ENCODE results near the gene HS3ST5.

Gene HS3ST5

GRCh38 chr6:114042267-114043016 is 300.4 kb downstream of the HS3ST5 start:
- TF ChIP-seq, protein P1, sequence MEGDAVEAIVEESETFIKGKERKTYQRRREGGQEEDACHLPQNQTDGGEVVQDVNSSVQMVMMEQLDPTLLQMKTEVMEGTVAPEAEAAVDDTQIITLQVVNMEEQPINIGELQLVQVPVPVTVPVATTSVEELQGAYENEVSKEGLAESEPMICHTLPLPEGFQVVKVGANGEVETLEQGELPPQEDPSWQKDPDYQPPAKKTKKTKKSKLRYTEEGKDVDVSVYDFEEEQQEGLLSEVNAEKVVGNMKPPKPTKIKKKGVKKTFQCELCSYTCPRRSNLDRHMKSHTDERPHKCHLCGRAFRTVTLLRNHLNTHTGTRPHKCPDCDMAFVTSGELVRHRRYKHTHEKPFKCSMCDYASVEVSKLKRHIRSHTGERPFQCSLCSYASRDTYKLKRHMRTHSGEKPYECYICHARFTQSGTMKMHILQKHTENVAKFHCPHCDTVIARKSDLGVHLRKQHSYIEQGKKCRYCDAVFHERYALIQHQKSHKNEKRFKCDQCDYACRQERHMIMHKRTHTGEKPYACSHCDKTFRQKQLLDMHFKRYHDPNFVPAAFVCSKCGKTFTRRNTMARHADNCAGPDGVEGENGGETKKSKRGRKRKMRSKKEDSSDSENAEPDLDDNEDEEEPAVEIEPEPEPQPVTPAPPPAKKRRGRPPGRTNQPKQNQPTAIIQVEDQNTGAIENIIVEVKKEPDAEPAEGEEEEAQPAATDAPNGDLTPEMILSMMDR (IDR thresholded peaks at IDR 0.05; ENCODE audit: low read depth, low read length, missing control alignments) = no peak
- no peak overlapping the region for H3K4me3 ChIP-seq (replicated peaks; ENCODE audit: low read depth, low read length)
- DNase-seq (ENCODE audit: extremely low read depth, low read depth) = no peak

- no peak for DNase-seq (ENCODE audit: extremely low read depth, low read depth)
- TF ChIP-seq, protein P1 (IDR thresholded peaks at IDR 0.05; ENCODE audit: low read depth, low read length, missing control alignments) = no peak
- H3K4me3 ChIP-seq (replicated peaks; ENCODE audit: low read depth, low read length) = no peak overlapping the region
These were observed 302.0 kb downstream of the HS3ST5 start for GRCh38 chr6:114040871-114041270.

GRCh38 chr6:114039841-114040240 is 303.0 kb downstream of the HS3ST5 start:
- DNase-seq (ENCODE audit: extremely low read depth, low read depth) = no peak
- TF ChIP-seq, protein P1 (IDR thresholded peaks at IDR 0.05; ENCODE audit: low read depth, low read length, missing control alignments) = no peak
- H3K4me3 ChIP-seq (replicated peaks; ENCODE audit: low read depth, low read length) = no peak overlapping the region

- DNase-seq (ENCODE audit: extremely low read depth, low read depth) = no peak
- H3K4me3 ChIP-seq (replicated peaks; ENCODE audit: low read depth, low read length) = no peak overlapping the region
- TF ChIP-seq, protein P1 (IDR thresholded peaks at IDR 0.05; ENCODE audit: low read depth, low read length, missing control alignments) = no peak
These were observed 309.2 kb downstream of the HS3ST5 start for GRCh38 chr6:114033606-114034005.

- DNase-seq (ENCODE audit: extremely low read depth, low read depth) = no peak
- H3K4me3 ChIP-seq (replicated peaks; ENCODE audit: low read depth, low read length) = no peak overlapping the region
- TF ChIP-seq, protein P1 (IDR thresholded peaks at IDR 0.05; ENCODE audit: low read depth, low read length, missing control alignments) = no peak
These were observed 310.1 kb downstream of the HS3ST5 start for GRCh38 chr6:114032721-114033120.

GRCh38 chr6:114030767-114031166 is 312.1 kb downstream of the HS3ST5 start:
- TF ChIP-seq, protein P1 (IDR thresholded peaks at IDR 0.05; ENCODE audit: low read depth, low read length, missing control alignments) = no peak
- H3K4me3 ChIP-seq (replicated peaks; ENCODE audit: low read depth, low read length) = no peak overlapping the region
- DNase-seq (ENCODE audit: extremely low read depth, low read depth) = no peak

DNA sequence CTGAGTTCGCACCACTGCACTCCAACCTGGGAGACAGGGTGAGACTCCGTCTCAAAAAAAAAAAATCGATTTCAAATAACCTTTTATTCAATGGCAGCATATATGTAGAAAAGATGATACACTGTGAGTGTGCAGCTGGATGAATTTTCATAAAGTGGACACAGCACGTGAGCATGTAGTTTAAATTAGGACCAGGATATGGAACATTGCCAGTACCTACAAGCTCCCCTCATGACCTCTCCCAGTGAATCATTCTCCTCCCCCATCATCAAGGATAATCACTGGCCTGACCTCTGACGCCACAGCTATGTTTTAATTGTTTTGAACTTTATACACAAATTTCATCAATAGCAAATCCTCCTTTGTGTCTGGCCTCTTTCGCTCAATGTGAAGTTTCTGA is 318.1 kb downstream of the HS3ST5 start:
- H3K4me3 ChIP-seq (replicated peaks; ENCODE audit: low read depth, low read length) = no peak overlapping the region
- DNase-seq (ENCODE audit: extremely low read depth, low read depth) = no peak
- TF ChIP-seq, protein P1 (IDR thresholded peaks at IDR 0.05; ENCODE audit: low read depth, low read length, missing control alignments) = no peak
